Mesodermal cell (in vitro differentiated cells): ENCODE data around the gene HMGB2. TPM values are rescaled to one million over a fixed set of nuclear protein-coding genes. Genes with fewer than 3 reads are reported as not detected.

Experiments used
- H3K27ac ChIP-seq: 2 replicates; pipeline ENCODE4 v1.7.0; 2013; ENCODE audit warnings: mild to moderate bottlenecking, low read depth, low read length, moderate library complexity; ENCODE audit not compliant: severe bottlenecking
- H3K36me3 ChIP-seq: 2 replicates; pipeline ENCODE4 v1.7.1; 2013; ENCODE audit warnings: mild to moderate bottlenecking, low read length, moderate library complexity; ENCODE audit not compliant: control insufficient read depth, insufficient read depth
- H3K4me1 ChIP-seq: one replicate; pipeline ENCODE4 v1.7.1; 2013; ENCODE audit warnings: mild to moderate bottlenecking, low read length; ENCODE audit not compliant: insufficient read depth, control insufficient read depth, poor library complexity, severe bottlenecking
- H3K4me3 ChIP-seq: 2 replicates; pipeline ENCODE4 v1.7.0; 2013; ENCODE audit warnings: low read length, control low read depth, mild to moderate bottlenecking; ENCODE audit not compliant: insufficient read depth, poor library complexity, severe bottlenecking; ENCODE audit errors: extremely low read depth
- H3K9me3 ChIP-seq: 2 replicates; pipeline ENCODE4 v1.7.1; 2013; ENCODE audit warnings: mild to moderate bottlenecking, low read length, moderate library complexity; ENCODE audit not compliant: control insufficient read depth
- WGBS, 2 experiments: methylation state at CpG; one replicate each; pipeline ENCODE4 v1.1.5; 2013; ENCODE audit warnings: missing lambda C conversion rate in 2 of 2; ENCODE audit not compliant: insufficient coverage in 2 of 2; 5-methylcytosine and 5-hydroxymethylcytosine counted together
- polyA plus RNA-seq, 2 experiments: library from polyadenylated mRNA; stranded (reverse); fragments of 50-300 nt; gene quantifications; one replicate each; pipeline ENCODE4 v1.2.3, GENCODE V29; 2013

Gene HMGB2
- 322 TPM for polyA plus RNA-seq (2013, experiment 1 of 2)
- polyA plus RNA-seq (2013, experiment 2 of 2): 403 TPM

- no peaks in the 10 kb centered on the region for H3K9me3 ChIP-seq
- WGBS, 2 experiments: 0% methylated on average over 34 to 45 of the region's 61 CpGs
- peak within 1 kb of the TSS; percentile 98 for H3K4me3 ChIP-seq
- H3K36me3 ChIP-seq: peaks cover 32% of the 10 kb centered on the region
- peaks cover 5% of the 10 kb centered on the region for H3K4me1 ChIP-seq
- peak within 1 kb of the TSS; percentile 99 for H3K27ac ChIP-seq
Measured at GRCh38 chr4:173334085-173334890, at the start of gene HMGB2. Gene HMGB2, minus strand, starts transcription at chr4:173334358. Its CDS starts 709 bp downstream, at chr4:173333649.

- WGBS, 2 experiments: no CpG with 5 or more reads among the region's 4 CpGs
- no peak overlapping the region for H3K4me3 ChIP-seq
- peaks cover 3% of the 10 kb centered on the region for H3K36me3 ChIP-seq
- H3K4me1 ChIP-seq: no peaks in the 10 kb centered on the region
- H3K9me3 ChIP-seq: no peaks in the 10 kb centered on the region
- no peak overlapping the region for H3K27ac ChIP-seq
Measured at GRCh38 chr4:173382349-173382748, 48.2 kb upstream of the HMGB2 start.

GRCh38 chr4:173381610-173382009 lies 47.5 kb upstream of the HMGB2 start:
- Histone ChIP-seq H3K27ac (no peak overlapping the region), H3K9me3 (no peaks in the 10 kb centered on the region), H3K4me3 (no peak overlapping the region), H3K4me1 (no peaks in the 10 kb centered on the region), H3K36me3 (peaks cover 3% of the 10 kb centered on the region)
- no CpG with 5 or more reads among the region's 1 CpG for WGBS, 2 experiments

- Histone ChIP-seq H3K27ac (no peak overlapping the region), H3K4me1 (no peaks in the 10 kb centered on the region), H3K9me3 (no peaks in the 10 kb centered on the region), H3K36me3 (peaks cover 3% of the 10 kb centered on the region), H3K4me3 (no peak overlapping the region)
Measured at GRCh38 chr4:173380987-173381386, 46.8 kb upstream of the HMGB2 start.

- no peaks in the 10 kb centered on the region for H3K9me3 ChIP-seq
- peaks cover 3% of the 10 kb centered on the region for H3K36me3 ChIP-seq
- H3K4me1 ChIP-seq: no peaks in the 10 kb centered on the region
- WGBS, 2 experiments: no CpG with 5 or more reads among the region's 3 CpGs
- no peak overlapping the region for H3K4me3 ChIP-seq
- no peak overlapping the region for H3K27ac ChIP-seq
Measured at GRCh38 chr4:173379929-173380328, 45.8 kb upstream of the HMGB2 start.

- WGBS, 2 experiments: no CpG with 5 or more reads among the region's 2 CpGs
- H3K27ac ChIP-seq: no peak overlapping the region
- peaks cover 4% of the 10 kb centered on the region for H3K4me1 ChIP-seq
- H3K36me3 ChIP-seq: peaks cover 6% of the 10 kb centered on the region
- H3K9me3 ChIP-seq: no peaks in the 10 kb centered on the region
- H3K4me3 ChIP-seq: no peak overlapping the region
Measured at GRCh38 chr4:173374588-173374987, 40.4 kb upstream of the HMGB2 start.

- WGBS, 2 experiments: 0% methylated on average over 52 to 59 of the region's 68 CpGs
Measured at GRCh38 chr4:173371292-173372192, 37.4 kb upstream of the HMGB2 start.

GRCh38 chr4:173370477-173371291 lies 36.5 kb upstream of the HMGB2 start, which contains the start of gene SAP30:
Gene SAP30, plus strand, starts transcription at chr4:173370954. Its CDS starts 229 bp downstream, at chr4:173371183.
- H3K27ac ChIP-seq: peak within 1 kb of the TSS; percentile 84
- WGBS, 2 experiments: 1% methylated on average over 53 to 57 of the region's 72 CpGs
- H3K4me1 ChIP-seq: peaks cover 4% of the 10 kb centered on the region
- H3K9me3 ChIP-seq: no peaks in the 10 kb centered on the region
- H3K36me3 ChIP-seq: peaks cover 4% of the 10 kb centered on the region
- H3K4me3 ChIP-seq: peak within 1 kb of the TSS; percentile 77

More at GRCh38 chr4:173371292-173372192, 37.4 kb upstream of the HMGB2 start:
- H3K4me1 ChIP-seq: peaks cover 4% of the 10 kb centered on the region
- peak overlapping the region; percentile 77 for H3K4me3 ChIP-seq
- H3K36me3 ChIP-seq: peaks cover 4% of the 10 kb centered on the region
- peak overlapping the region; percentile 84 for H3K27ac ChIP-seq
- no peaks in the 10 kb centered on the region for H3K9me3 ChIP-seq

- Histone ChIP-seq H3K27ac (peak overlapping the region; percentile 84), H3K4me1 (peaks cover 4% of the 10 kb centered on the region), H3K9me3 (no peaks in the 10 kb centered on the region), H3K36me3 (peaks cover 4% of the 10 kb centered on the region), H3K4me3 (peak overlapping the region; percentile 77)
- 0% methylated on average over 7 to 9 of the region's 14 CpGs for WGBS, 2 experiments
Measured at GRCh38 chr4:173370130-173370476, 35.9 kb upstream of the HMGB2 start.

- WGBS, 2 experiments: 87 to 90% methylated on average over 4 of the region's 4 CpGs
- no peak overlapping the region for H3K27ac ChIP-seq
- H3K9me3 ChIP-seq: no peaks in the 10 kb centered on the region
- no peak overlapping the region for H3K4me3 ChIP-seq
- H3K4me1 ChIP-seq: peaks cover 2% of the 10 kb centered on the region
- H3K36me3 ChIP-seq: no peaks in the 10 kb centered on the region
Measured at GRCh38 chr4:173367946-173368345, 33.8 kb upstream of the HMGB2 start.
